Glutamatergic neuron (in vitro differentiated cells): ENCODE measurements around the gene UBE2J2. TPM values are rescaled to one million over a fixed set of nuclear protein-coding genes. Genes with fewer than 3 reads are reported as not detected.

Experiments
- DNase-seq: peaks from one replicate; pipeline ENCODE4 v3.0.0; 2022
- H3K27ac Mint-ChIP-seq: one replicate; pipeline ENCODE4 v1.8.0; 2020; ENCODE audit warnings: mild to moderate bottlenecking, mixed read lengths, inconsistent platforms; ENCODE audit not compliant: unreplicated experiment
- H3K27me3 Mint-ChIP-seq: one replicate; pipeline ENCODE4 v1.8.0; 2020; ENCODE audit warnings: mild to moderate bottlenecking, moderate library complexity, mixed read lengths, inconsistent platforms; ENCODE audit not compliant: unreplicated experiment
- H3K36me3 Mint-ChIP-seq: one replicate; pipeline ENCODE4 v1.8.0; 2020; ENCODE audit warnings: mild to moderate bottlenecking, mixed read lengths, inconsistent platforms; ENCODE audit not compliant: unreplicated experiment
- H3K4me1 Mint-ChIP-seq: one replicate; pipeline ENCODE4 v1.8.0; 2020; ENCODE audit warnings: mild to moderate bottlenecking, low read depth, mixed read lengths, inconsistent platforms; ENCODE audit not compliant: unreplicated experiment
- H3K4me3 Mint-ChIP-seq: one replicate; pipeline ENCODE4 v1.8.0; 2020; ENCODE audit warnings: mild to moderate bottlenecking, mixed read lengths, inconsistent platforms; ENCODE audit not compliant: unreplicated experiment
- H3K9me3 Mint-ChIP-seq: one replicate; pipeline ENCODE4 v1.8.0; 2020; ENCODE audit warnings: mild to moderate bottlenecking, moderate library complexity, mixed read lengths, inconsistent platforms; ENCODE audit not compliant: unreplicated experiment
- CTCF ChIP-seq: fragments of 200-600 bp; sonication (generic); IDR thresholded peaks from one replicate; pipeline ENCODE4 v1.5.0; 2021; ENCODE audit not compliant: partially characterized antibody, unreplicated experiment
- total RNA-seq: library from RNA; stranded (reverse); fragmentation: NEBNext Ultra II Directional; extraction: Animal tissue kit (Norgen Biotek cat#: 25700); gene quantifications from one replicate; pipeline ENCODE4 v1.2.1, GENCODE V29; 2021; ENCODE audit not compliant: unreplicated experiment

The UBE2J2 gene
- total RNA-seq, 1 donor from 2014 or later, result 88.1 TPM

- DNase-seq, result no peak
- no peak overlapping the region for H3K27ac Mint-ChIP-seq
- H3K4me3 Mint-ChIP-seq, result no peak overlapping the region
- no peaks in the 10 kb centered on the region for H3K36me3 Mint-ChIP-seq
- peaks cover 2% of the 10 kb centered on the region for H3K9me3 Mint-ChIP-seq
- TF ChIP-seq CTCF, result no peak
- no peaks in the 10 kb centered on the region for H3K4me1 Mint-ChIP-seq
- no peaks in the 10 kb centered on the region for H3K27me3 Mint-ChIP-seq
Measured at GRCh38 chr1:1247341-1247913, 26.2 kb downstream of the UBE2J2 start.

GRCh38 chr1:1246577-1247340, 26.9 kb downstream of the UBE2J2 start, which contains the start of gene C1QTNF12:
Gene C1QTNF12 (minus strand): TSS chr1:1246722. CDS start chr1:1246690, 32 bp downstream.
- Mint-ChIP-seq H3K9me3 (peaks cover 2% of the 10 kb centered on the region), H3K27me3 (no peaks in the 10 kb centered on the region), H3K4me1 (no peaks in the 10 kb centered on the region), H3K36me3 (no peaks in the 10 kb centered on the region), H3K27ac (no peak within 1 kb of the TSS), H3K4me3 (no peak within 1 kb of the TSS)
- no peak for DNase-seq
- no peak for TF ChIP-seq CTCF

- no peak overlapping the region for H3K27ac Mint-ChIP-seq
- no peaks in the 10 kb centered on the region for H3K27me3 Mint-ChIP-seq
- H3K4me1 Mint-ChIP-seq, result no peaks in the 10 kb centered on the region
- H3K36me3 Mint-ChIP-seq, result no peaks in the 10 kb centered on the region
- H3K4me3 Mint-ChIP-seq, result no peak overlapping the region
- no peak for TF ChIP-seq CTCF
- DNase-seq, result no peak
- peaks cover 2% of the 10 kb centered on the region for H3K9me3 Mint-ChIP-seq
Measured at GRCh38 chr1:1245817-1246576, 27.7 kb downstream of the UBE2J2 start.

- DNase-seq, result no peak
- peaks cover 2% of the 10 kb centered on the region for H3K9me3 Mint-ChIP-seq
- no peak overlapping the region for H3K4me3 Mint-ChIP-seq
- H3K36me3 Mint-ChIP-seq, result no peaks in the 10 kb centered on the region
- H3K4me1 Mint-ChIP-seq, result no peaks in the 10 kb centered on the region
- H3K27me3 Mint-ChIP-seq, result no peaks in the 10 kb centered on the region
- TF ChIP-seq CTCF, result no peak
- H3K27ac Mint-ChIP-seq, result no peak overlapping the region
Measured at GRCh38 chr1:1245178-1245816, 28.4 kb downstream of the UBE2J2 start.
